NCI-H2029 (cell line): Measurements from ENCODE around the gene NAGK.

Experiments
- DNase-seq: peaks from one replicate; lab custom pipeline; 2025; lab: John Stamatoyannopoulos, UW

The NAGK gene

DNA sequence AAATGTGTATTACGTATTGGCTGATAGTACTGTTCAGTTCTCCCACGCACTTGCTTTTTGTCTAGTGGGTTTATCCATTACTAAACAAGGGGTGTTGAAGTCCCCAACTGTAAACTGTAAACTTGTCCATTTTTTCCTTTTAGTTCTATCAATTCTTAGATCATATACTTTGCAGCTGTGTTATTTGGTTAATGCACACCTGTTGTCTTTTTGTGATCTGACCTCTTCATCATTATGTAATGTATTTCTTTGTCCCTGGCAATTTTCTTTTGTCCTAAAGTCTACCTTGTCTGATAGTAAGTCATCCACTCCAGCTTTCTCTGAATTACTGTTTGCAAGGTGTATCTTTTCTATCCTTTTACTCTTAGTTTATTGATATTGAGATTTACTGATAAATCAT is 39.6 kb downstream of the NAGK start:
- DNase-seq: no peak

DNA sequence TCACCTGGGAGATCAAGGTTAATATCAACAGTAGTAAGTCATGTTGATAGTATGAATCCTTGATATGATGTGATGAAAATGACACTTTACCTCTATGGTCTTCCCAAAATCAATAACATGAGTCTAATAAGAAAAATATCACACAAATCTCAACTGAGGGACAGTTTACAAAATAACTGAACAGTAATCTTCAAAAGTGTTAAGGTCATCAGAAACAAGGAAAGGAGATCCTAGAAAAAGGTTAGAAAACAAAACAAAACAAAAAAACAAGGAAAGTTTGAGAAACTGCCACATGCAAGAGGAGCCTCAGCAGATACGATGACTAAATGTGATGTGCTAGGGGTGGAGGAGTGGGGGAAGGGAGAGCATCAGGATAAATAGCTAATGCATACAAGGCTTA is 45.4 kb downstream of the NAGK start:
- no peak for DNase-seq

DNA sequence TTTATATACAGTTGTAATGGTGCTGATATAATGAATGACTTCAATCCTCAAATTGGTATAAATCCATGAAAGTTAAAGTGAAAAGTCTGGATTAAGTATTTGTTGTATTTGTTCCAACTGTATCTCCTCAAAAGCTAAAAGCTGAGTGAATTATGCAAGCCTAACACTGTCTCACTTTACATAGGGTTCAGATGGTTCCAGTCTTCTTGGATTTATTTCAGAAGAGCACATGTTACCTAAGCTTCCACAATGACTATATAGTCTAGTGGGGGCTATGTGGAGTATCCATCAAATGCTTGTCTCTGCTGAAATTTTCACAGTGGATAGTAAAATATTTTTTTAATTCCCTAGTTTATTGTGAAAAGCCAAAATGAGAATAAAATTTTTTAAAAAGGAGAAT is 48.6 kb downstream of the NAGK start:
- no peak for DNase-seq

DNA sequence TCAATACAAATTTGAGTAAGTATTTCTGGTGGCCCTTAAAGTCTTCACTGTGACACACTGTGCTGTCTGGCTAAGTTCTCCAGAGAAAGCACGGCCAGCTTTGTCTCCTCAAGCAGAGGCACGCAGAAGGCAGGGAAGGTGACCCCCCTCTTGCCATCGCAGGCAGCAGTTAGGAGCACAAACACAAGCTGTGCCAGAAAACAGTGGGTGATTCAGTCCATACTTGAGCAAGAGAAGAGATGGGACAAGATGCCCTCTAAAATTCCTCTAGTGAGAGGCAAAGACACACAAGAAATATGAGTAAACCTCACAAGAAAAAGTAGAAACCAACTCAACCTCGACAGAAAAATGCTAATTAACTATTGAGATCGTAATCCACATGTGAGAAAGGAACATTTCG is 51.7 kb downstream of the NAGK start:
- DNase-seq: no peak

DNA sequence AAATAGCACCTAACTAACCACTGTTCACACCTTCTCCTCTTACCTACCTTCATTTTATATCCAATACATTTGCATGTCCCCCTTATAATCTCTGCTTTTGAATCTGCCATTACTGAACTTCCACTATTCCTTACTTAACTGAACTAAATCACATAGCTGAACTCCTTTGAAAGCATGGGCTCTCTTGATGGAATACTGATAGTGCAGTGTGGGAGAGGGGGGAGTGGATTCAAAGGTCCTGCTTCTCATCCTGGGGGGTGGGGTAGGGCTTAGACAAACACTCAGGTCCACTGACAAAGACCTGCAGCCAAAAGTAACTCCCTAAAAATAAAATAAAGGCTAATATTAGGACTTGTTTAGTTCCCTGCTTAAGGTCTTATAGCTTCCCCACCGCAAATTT is 53.0 kb downstream of the NAGK start:
- DNase-seq: no peak

DNA sequence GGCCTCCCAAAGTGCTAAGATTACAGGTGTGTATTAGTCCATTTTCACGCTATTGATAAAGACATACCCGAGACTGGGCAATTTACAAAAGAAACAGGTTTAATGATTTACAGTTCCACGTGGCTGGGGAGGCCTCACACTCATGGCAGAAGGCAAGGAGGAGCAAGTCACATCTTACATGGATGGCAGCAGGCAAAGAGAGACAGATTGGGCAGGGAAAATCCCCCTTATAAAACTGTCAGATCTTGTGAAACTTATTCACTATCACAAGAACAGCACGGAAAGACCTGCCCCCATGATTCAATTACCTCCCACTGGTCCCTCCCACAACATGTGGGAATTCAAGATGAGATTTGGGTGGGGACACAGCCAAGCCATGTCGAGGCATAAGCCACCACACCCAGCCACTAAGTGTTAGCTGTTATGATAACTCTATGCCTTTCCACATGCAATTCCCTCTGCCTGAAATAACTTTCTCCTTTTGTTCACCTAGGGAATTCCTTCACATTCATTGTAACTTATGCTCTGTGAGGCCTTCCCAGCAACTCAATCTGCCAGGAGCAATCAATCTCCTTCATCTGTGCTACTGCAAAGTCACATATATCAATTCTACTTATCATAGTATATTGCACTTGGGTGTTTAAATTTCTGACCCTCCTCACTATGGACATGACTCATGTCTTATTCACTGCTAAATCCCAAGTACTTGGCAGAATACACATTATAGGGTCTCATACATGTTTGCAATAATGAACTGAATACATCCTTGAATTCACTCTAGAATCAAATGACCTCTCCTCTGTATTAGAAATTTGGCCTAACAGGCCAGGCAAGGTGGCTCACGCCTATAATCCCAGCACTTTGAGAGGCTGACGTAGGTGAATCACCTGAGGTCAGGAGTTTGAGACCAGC is 54.2 kb downstream of the NAGK start:
- no peak for DNase-seq

DNA sequence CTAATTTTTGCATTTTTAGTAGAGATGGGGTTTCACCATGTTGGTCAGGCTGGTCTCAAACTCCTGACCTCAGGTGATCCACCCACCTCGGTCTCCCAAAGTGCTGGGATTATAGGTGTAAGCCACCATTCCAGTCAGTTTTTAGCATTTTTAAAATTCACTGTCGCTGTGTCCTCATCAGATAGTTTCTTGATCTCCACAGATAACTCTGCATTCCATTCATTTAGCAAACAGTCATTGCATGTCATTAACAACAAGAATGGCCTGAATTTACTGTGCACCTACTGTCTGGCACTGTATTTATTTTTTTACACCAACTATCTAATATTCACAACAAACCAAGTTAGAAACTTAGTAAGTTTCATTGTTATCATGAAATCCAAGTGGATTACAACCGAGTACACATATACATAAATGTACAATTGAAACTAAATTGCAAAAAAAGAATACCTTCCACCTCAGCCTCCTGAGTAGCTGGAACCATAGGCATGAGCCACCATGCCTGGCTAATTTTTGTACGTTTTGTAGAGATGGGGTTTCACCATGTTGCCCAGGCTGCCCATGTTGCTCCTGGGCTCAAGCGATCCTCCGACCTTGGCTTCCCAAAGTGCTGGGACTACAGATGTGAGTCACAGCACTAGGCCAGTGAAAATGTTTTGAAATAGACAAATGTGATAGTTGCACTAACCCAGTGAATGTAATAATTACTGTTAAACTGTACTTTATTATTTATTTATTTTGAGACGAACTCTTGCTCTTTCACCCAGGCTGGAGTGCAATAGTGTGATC is 57.3 kb downstream of the NAGK start:
- no peak for DNase-seq

DNA sequence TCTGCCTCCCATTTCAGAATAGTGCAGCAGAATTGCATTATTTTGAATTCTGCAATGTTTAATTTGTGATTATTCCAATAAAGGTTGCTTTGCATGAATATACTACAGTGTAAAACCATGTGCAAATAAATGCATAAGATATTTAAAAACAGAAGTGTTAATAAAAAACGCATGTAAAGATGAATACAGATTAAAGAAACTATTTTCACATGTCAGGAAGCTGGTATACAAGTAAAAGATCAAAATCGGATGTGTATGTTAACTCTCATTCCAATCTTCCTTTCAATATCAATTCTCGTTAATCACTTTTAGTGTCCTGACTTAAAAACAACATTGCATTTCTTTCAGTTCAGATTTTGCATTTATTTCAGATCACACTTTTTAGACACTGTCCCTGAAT is 58.5 kb downstream of the NAGK start:
- no peak for DNase-seq
